GM19397 (cell line): ENCODE results near the gene ATG16L2.
A peak's percentile ranks its signal among the peaks of the same experiment; 100 is the strongest.

Experiments
- ATAC-seq: cut with Tn5 transposase; IDR thresholded peaks from one replicate; pipeline ENCODE4 v1.9.1; 2021; ENCODE audit warnings: mild to moderate bottlenecking, moderate library complexity; ENCODE audit not compliant: unreplicated experiment

ATG16L2 gene, protein sequence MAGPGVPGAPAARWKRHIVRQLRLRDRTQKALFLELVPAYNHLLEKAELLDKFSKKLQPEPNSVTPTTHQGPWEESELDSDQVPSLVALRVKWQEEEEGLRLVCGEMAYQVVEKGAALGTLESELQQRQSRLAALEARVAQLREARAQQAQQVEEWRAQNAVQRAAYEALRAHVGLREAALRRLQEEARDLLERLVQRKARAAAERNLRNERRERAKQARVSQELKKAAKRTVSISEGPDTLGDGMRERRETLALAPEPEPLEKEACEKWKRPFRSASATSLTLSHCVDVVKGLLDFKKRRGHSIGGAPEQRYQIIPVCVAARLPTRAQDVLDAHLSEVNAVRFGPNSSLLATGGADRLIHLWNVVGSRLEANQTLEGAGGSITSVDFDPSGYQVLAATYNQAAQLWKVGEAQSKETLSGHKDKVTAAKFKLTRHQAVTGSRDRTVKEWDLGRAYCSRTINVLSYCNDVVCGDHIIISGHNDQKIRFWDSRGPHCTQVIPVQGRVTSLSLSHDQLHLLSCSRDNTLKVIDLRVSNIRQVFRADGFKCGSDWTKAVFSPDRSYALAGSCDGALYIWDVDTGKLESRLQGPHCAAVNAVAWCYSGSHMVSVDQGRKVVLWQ

DNA sequence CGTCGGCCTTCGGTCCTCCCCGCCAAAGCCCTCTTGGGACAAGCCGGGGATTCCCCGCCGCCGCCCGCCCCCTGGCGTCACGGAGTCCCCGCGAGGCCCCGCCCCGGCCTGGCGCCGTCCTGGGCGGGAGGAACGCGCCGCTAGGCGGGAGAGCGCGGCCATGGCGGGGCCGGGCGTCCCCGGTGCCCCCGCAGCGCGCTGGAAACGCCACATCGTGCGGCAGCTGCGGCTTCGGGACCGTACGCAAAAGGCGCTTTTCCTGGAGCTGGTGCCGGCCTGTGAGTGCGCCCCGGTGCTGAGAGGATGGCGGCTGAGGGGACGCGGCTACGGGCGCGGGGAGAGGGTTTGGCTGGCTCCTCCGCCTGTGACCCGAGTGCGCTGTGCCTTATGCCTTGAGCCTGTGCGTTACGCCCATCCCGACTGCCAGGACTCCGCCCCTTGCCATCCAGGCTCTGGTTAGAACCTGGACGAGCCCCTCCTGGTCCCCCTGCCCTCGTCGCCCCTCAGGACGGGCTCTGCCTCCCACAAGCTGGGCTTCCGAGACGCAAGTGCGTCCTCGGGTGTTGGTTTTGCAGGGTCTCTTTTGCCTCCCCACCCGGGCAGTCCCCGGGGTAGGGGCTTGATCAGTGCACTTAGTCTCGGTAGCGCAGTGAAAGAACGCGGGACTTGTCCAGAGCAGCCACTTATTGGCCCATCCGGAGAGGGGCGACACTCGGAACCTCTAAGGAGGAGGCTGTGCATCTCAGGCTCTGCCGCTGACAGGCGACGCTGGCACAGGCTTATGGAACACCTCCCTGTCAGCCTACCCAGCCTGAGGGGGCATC lies at the start of gene ATG16L2:
Gene ATG16L2, plus strand, starts transcription at position 126 of the 824 bp plus-strand sequence. Its CDS starts 35 bp downstream, at position 161.
- peak; percentile 66 for ATAC-seq

DNA sequence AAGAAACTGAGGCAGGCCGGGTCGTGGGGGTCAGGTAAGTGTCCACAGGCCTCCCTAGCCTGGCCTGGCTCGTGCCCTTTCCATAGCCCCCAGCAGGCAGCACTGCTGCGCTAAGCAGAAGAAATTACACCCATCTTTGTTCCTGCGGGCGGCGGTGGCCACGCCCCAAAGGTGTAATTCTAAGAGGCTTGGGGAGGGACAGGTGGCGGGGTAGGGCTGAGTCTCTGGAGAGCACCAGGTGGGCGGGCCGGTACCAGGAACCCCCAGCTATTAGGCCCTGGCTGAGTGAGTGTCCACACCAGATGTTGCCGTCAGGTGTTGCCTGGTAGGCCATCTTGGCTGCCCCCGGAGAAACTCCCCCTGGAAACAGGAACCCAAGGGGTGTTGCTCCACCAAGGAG lies 49.7 kb upstream of the ATG16L2 start:
- ATAC-seq = no peak

DNA sequence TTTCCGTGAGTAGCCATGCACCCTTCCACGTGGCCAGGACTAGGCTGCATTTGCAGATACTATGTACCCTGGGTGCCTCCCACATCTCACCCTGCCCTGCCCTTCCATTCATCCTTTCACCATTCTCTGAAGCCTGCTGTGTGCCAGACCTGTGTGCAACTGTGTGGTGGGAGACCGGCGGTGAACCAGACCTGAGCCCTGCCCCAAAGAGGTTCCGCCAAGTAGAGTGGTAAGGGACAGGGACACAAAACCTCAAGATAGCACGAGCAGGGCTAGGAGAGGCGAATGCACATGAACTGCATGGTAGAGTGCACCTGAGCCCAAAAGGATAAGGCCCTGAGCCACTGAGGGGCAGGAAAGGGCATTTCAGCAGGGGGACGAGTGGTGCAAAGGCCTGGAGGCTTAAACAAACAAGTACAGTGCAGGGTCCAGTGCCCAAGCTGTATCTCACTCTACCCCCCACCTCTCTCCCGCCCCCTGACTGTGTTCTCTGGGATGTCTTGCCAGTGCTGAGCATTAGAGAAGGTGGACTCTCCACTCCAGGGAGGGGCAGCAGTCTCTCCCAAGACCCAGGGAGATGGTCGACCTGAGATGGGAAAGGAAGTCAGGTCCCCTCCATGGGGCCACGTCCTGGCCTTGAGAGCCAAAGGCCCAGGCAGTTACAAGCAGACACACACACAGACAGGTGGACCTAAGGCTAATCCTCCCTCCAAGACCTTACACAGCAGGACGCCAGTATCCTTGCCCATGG lies 47.9 kb upstream of the ATG16L2 start:
- ATAC-seq = no peak

- no peak for ATAC-seq
Observed at GRCh38 chr11:72767203-72768062, 46.8 kb upstream of the ATG16L2 start.

DNA sequence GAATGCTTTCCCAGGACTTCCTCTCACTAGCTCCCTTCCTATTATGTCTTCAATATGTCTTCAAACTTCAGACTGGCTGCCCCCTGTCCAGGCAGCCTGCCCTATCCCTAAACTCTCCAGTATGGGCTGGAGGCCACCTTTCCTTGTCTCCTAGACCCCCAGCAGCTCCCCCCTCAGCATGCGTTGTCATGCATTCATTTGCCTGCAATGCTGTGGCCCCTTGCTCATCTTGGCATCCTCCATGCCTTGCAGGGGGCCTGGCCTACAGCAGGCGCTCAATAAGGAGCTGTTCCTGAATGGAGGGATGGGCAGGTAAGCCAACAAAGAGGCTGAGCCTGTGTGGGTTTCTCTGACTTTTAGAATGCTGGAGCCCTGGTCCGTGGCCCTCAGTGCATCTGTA lies 45.6 kb upstream of the ATG16L2 start:
- ATAC-seq = no peak

DNA sequence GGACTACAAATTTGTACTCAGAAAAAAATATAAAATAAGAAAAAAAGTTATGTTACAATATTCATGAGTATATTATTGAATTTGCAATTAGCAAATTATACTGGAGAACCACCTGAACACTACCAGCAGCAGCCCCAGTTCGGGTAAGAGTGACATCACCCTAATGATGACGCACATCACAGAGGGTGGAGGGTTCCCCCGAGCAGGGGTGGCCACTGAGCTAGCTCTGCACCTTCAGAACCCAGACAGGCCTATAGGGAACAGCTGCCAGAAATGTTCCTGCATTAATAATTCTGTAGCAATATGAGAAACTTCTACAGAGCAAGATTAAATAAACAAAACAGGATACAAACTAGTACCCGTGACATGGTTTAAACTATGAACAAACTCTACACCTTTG lies 44.5 kb upstream of the ATG16L2 start:
- no peak for ATAC-seq

DNA sequence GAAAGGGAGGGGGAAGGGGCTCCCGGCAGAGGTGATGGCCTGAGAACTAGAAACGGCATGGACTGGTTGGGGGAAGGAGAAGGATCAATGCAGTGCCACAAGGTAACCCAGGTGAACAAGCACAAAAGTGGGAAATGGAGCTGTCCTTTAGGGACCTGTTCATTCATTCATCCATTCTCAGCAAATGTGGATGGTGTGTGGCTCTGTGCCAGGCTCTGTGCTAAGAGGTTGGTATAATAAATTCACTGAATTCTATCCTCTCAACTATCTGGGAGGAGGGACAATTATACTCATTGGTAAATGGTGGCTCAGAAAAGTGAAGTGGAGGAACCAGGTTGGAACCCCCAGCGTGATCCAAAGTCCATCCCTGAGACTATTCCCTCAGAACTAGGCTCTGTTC lies 43.4 kb upstream of the ATG16L2 start:
- no peak for ATAC-seq

DNA sequence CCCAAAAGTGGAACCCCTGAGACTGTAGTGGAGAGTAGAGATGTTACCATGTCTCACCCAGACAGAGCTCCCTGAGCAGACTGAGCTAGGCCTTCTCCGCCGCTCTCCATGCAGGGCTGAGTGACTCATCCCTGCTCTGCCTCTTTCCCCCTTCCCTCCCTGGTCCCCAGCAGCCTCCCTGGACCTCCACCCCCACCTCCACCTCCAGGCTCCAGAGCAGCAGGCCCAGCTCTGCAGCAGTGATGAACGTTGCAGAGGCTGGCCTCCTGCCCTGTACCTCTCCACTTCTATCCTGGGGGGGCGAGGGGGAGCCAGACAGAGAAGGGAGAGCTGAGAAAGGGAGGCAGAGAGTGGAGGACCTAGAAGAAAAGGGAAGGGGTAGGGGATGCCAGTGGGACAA lies 42.7 kb upstream of the ATG16L2 start:
- ATAC-seq = no peak

- ATAC-seq = no peak
Observed at GRCh38 chr11:72772059-72772458, 42.2 kb upstream of the ATG16L2 start.

GRCh38 chr11:72773291-72773690 lies 40.9 kb upstream of the ATG16L2 start:
- ATAC-seq = no peak

GRCh38 chr11:72773696-72774095 lies 40.5 kb upstream of the ATG16L2 start:
- no peak for ATAC-seq

DNA sequence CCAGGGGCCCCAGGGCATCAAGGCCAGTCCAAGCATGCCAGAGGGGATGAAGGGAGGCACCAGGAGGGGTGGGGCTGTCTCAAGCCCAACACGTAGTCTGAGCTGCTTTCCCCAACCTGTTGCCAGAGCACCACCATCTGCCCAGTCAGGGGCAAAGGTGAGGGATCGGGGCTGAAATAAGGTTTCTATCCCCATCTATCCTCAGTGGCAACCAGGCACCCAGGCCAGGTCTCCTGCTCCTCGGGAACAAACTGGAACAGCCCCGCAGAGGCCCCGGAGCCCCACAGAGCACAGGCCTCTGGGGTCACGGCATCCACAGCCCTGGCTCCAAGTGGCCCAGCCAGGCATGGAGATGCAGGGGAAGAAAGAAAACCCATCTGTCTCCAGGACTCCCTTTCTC lies 39.7 kb upstream of the ATG16L2 start:
- ATAC-seq = no peak

DNA sequence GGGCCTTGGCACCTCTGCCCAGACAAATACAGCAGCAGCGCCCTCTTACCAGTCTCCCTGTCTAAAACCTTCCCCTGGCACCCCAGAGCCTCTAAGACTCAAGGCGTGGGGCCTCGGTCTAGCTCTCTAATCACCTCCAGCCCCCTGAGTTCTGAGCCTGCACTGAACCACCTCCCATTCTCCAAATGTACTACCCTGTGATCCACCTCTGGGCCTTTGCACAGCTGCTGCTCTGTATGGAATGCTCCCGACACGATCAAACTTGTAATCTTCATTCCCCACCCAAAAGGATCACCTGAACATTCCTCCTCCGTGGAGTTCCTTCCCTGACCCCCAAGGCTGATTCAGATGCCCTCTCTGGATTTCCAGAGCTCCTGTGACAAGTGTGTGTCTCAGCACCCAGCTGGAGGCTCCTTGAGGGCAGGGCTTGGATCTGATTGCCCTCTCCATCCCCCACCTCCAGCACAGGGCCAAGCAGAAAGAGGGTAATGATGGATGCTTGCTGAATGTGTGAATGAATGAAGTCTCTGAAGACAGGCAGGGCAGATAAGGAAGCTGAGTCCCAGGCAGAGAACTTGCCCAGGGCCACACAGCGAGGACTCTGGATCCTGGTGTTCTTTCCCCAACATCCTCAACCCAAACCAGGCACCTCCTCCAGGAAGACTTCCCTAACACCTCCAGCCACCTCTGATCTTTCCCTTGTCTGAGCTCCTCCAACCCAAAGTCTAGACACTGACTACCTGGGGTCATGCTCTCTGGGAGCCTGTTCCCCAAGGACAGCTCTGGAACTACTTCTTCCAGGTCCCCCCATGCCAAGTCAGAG lies 38.7 kb upstream of the ATG16L2 start:
- no peak for ATAC-seq

GRCh38 chr11:72776117-72776843 lies 37.9 kb upstream of the ATG16L2 start:
- no peak for ATAC-seq

DNA sequence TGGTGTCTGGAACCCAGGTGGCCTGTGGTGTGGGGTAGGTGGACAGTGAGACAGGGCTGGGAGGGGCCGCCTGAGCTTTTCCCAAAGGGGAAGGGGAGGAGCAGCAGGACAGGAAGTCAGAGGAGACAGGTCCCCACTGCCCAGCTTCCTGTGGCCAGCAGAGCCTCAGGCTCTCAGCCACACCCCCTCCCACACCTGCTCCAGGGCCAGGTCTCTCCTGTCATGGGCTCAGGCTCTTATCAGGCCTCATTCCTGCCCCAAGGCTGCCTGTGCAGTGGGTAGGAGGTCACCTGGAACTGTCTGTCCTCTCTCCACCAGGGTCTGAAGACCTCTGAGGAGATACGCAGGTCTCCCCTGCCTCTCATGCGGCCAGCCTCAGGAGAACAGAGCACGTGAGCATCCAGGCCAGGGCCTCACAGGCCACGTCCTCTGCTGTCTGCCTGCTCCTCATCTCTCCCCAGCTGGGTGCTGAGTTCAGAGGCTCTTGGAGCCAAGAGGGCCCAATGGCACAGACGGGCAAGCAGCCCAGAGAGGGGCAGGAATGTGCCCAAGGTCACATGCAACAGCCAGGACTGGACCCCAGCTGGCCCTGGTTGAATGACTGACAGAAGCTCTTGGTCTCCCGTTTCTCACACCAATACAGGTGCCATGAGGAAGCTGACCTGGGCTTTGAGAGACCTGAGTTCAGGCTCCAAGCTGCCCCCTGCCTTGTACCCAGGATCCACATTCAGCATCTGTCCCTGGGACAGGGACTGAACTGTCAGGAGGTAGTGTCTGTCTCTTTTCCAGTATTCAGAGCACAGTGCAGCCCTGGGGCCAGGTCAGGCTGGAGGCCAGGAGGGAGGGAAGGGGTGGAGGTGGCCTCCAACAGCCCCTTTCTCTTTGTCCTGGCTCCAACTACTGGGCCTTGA lies 37.1 kb upstream of the ATG16L2 start:
- no peak for ATAC-seq

GRCh38 chr11:72777755-72778278 lies 36.4 kb upstream of the ATG16L2 start:
- ATAC-seq = no peak
